OCI-LY1 (cell line): Measurements from ENCODE around the gene LILRA5.

Experiments
- EZH2 ChIP-seq: fragments of 200-600 bp; sonication (generic), shearing (Covaris generic); IDR thresholded peaks from 2 replicates; pipeline ENCODE4 v1.8.0; 2017; ENCODE audit warnings: borderline replicate concordance, mixed run types, mild to moderate bottlenecking, antibody characterized with exemption, low read length, moderate library complexity, mixed read lengths
- TF ChIP-seq, protein P1 (sequence below): fragments of 200-600 bp; sonication (generic), shearing (Covaris generic); IDR thresholded peaks from 2 replicates; pipeline ENCODE4 v1.5.1; 2017; ENCODE audit warnings: mild to moderate bottlenecking, antibody characterized with exemption, low read length, moderate library complexity, mixed read lengths

DNA sequence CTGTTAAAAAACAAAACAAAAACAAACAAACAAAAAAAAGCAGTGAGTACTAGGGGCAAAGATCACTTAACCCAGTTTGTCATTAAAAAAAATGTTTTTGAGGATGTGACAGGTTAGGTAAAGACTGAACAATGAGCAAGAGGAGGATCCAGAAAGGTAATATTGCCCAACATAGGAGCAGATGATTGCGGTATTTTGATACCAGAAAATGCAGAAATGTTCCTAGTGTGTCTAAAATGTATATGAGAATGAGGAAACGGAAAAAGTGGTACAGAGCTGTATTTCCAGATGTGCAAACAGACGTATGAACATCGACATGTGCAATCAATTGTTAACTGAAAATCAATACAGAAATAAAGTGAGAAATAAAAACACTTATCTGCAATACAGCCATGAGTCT lies 30.9 kb upstream of the LILRA5 start:
- TF ChIP-seq, protein P1, sequence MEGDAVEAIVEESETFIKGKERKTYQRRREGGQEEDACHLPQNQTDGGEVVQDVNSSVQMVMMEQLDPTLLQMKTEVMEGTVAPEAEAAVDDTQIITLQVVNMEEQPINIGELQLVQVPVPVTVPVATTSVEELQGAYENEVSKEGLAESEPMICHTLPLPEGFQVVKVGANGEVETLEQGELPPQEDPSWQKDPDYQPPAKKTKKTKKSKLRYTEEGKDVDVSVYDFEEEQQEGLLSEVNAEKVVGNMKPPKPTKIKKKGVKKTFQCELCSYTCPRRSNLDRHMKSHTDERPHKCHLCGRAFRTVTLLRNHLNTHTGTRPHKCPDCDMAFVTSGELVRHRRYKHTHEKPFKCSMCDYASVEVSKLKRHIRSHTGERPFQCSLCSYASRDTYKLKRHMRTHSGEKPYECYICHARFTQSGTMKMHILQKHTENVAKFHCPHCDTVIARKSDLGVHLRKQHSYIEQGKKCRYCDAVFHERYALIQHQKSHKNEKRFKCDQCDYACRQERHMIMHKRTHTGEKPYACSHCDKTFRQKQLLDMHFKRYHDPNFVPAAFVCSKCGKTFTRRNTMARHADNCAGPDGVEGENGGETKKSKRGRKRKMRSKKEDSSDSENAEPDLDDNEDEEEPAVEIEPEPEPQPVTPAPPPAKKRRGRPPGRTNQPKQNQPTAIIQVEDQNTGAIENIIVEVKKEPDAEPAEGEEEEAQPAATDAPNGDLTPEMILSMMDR = no peak
- no peak for TF ChIP-seq EZH2
